RWPE1 (cell line): ENCODE results near the gene CALHM5.

ENCODE experiments used
- CTCF ChIA-PET: fragments of 350-600 bp; sonication (Branson Sonifier 250); formaldehyde crosslinking; extraction: SDS; loops from one replicate; lab custom pipeline; 2021; lab: Yijun Ruan, JAX
- POLR2A ChIA-PET: fragments of 400-600 bp; formaldehyde crosslinking; extraction: SDS; loops from one replicate; lab custom pipeline; 2020; ENCODE audit warnings: antibody characterized with exemption; ENCODE audit not compliant: low non-redundant PET; lab: Yijun Ruan, JAX
- DNase-seq: peaks from one replicate; pipeline ENCODE4 v3.0.0; 2012; ENCODE audit warnings: low spot score
- H3K27ac ChIP-seq: fragments of 450-650 bp; 2 replicates; pipeline ENCODE4 v1.5.1; 2017
- CTCF ChIP-seq: fragments of 450-650 bp; conservative IDR thresholded peaks from 2 replicates; pipeline ENCODE4 v1.5.1; 2017; ENCODE audit warnings: low read depth, mild to moderate bottlenecking

CALHM5 gene

GRCh38 chr6:116500969-116501433, 10.4 kb upstream of the CALHM5 start:
- no peak overlapping the region for H3K27ac ChIP-seq
- ChIA-PET POLR2A (no interaction called here), CTCF (no interaction called here)
- no peak for DNase-seq
- TF ChIP-seq CTCF, result no peak

- TF ChIP-seq CTCF, result no peak
- no peak overlapping the region for H3K27ac ChIP-seq
- CTCF ChIA-PET, result no interaction called here
- POLR2A ChIA-PET, result no interaction called here
- DNase-seq, result no peak
These were observed 4.1 kb upstream of the CALHM5 start for GRCh38 chr6:116507324-116507723.

GRCh38 chr6:116508527-116508926, 2.9 kb upstream of the CALHM5 start:
- H3K27ac ChIP-seq, result no peak overlapping the region
- POLR2A ChIA-PET, result no interaction called here
- CTCF ChIA-PET, result no interaction called here
- no peak for TF ChIP-seq CTCF
- DNase-seq, result no peak

GRCh38 chr6:116512111-116512559, 696 bp downstream of the CALHM5 start:
- no peak overlapping the region for H3K27ac ChIP-seq
- ChIA-PET CTCF (interaction anchor here (0.6 kb wide), 1 partner anchor 11 kb away, joined by 3 read pairs; no protein-coding TSS in a partner anchor), POLR2A (no interaction called here)
- TF ChIP-seq CTCF, result no peak
- DNase-seq, result no peak

GRCh38 chr6:116512734-116513133, 1.3 kb downstream of the CALHM5 start:
- TF ChIP-seq CTCF, result no peak
- no peak overlapping the region for H3K27ac ChIP-seq
- no peak for DNase-seq
- CTCF ChIA-PET, result interaction anchor here (0.6 kb wide), 1 partner anchor 11 kb away, joined by 3 read pairs; no protein-coding TSS in a partner anchor
- POLR2A ChIA-PET, result no interaction called here

- DNase-seq, result peak; percentile 34
- ChIA-PET CTCF (no interaction called here), POLR2A (no interaction called here)
- no peak for TF ChIP-seq CTCF
- H3K27ac ChIP-seq, result no peak overlapping the region
These were observed 1.9 kb downstream of the CALHM5 start for GRCh38 chr6:116513224-116513875.
